ENCODE results near the gene ZGPAT.

ZGPAT gene

DNA sequence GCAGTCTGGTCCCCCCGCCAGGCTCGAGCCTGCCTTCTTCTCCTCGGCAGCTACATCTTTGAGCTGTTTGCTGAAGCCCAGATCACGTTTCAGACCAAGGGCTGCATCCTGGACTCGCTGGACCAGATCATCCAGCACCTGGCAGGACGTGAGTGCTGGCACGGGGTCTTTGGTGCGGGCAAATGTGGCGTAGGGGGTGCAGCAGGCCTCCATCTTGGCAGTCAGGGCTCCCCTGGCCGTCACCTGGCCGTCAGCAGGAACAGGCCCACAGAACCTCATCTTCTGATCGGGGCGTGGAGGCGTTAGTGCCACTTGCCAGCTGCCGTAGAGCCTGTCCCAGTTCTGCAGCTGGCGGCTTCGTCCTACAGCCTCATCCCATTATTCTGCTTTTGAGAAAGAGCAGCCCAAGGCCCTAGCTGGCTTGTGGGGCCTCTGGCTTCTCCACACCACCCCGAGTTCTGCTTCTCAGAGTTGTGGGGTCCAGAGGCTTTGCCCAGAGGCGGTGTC is 28.0 kb upstream of the ZGPAT start:
- no peak overlapping the region for H3K4me3 ChIP-seq (ENCODE audit: low read length)
- DNase-seq (ENCODE audit: low read depth): no peak
- TF ChIP-seq, protein P1, sequence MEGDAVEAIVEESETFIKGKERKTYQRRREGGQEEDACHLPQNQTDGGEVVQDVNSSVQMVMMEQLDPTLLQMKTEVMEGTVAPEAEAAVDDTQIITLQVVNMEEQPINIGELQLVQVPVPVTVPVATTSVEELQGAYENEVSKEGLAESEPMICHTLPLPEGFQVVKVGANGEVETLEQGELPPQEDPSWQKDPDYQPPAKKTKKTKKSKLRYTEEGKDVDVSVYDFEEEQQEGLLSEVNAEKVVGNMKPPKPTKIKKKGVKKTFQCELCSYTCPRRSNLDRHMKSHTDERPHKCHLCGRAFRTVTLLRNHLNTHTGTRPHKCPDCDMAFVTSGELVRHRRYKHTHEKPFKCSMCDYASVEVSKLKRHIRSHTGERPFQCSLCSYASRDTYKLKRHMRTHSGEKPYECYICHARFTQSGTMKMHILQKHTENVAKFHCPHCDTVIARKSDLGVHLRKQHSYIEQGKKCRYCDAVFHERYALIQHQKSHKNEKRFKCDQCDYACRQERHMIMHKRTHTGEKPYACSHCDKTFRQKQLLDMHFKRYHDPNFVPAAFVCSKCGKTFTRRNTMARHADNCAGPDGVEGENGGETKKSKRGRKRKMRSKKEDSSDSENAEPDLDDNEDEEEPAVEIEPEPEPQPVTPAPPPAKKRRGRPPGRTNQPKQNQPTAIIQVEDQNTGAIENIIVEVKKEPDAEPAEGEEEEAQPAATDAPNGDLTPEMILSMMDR (conservative IDR thresholded peaks at IDR 0.05; ENCODE audit: low read depth, low read length): no peak

DNA sequence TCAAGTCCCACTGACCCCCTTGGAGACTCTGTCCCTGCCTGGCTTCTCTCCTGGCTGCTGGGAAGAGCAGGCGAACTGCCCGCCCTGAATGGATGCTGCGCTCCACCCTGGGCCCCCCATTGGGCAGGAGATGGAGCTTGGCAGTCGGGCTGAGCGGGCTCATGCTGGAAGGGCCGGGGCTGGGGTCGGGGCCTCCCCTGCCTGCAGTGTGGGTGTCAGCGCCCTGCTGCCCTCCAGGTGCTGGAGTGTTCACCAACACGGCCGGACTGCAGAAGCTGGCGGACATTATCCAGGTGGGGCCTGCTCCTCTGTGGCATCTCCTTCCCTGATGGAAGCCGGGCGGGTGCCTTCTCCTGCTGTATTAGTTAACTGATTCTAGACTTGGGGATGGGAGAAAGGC is 27.4 kb upstream of the ZGPAT start:
- no peak for DNase-seq (ENCODE audit: low read depth)
- TF ChIP-seq, protein P1 (conservative IDR thresholded peaks at IDR 0.05; ENCODE audit: low read depth, low read length): no peak
- H3K4me3 ChIP-seq (ENCODE audit: low read length): no peak overlapping the region

DNA sequence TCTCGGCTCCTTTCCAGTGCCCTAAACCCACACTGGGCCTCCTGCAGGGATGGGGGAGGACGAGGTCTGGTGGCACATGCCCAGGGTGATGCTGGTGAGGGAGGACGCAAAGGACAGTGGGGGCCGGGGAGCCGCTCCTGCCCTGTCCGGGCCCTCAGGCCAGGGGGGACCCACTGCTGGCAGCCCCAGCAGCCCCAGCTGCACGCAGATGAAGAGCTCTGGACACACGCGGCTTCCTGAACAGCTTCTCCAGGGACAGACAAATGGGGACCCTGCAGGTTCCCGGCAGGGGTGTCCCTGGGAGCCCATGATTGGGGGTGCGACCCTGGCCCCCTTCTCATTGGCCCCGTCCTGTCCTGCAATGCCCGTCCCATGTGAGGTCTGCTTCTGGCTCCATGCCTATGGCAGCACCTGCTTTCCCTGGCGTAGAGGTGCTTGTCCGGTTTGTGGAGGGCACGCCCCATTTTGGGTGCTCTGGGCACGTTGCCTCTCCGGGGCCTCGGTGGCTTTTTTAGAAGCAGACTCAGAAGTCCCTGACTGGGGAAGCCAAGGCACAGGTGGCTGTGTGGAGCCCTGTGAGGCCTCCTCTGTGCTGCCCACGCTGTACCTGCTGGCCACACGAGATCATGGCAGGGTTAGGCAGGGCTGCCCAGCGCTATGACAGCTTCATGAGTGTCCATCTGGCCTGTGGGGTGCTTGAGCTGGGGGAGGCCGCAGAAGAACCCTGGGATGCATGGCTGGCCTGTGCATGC is 26.8 kb upstream of the ZGPAT start:
- DNase-seq (ENCODE audit: low read depth): no peak
- H3K4me3 ChIP-seq (ENCODE audit: low read length): no peak overlapping the region
- TF ChIP-seq, protein P1 (conservative IDR thresholded peaks at IDR 0.05; ENCODE audit: low read depth, low read length): no peak

DNA sequence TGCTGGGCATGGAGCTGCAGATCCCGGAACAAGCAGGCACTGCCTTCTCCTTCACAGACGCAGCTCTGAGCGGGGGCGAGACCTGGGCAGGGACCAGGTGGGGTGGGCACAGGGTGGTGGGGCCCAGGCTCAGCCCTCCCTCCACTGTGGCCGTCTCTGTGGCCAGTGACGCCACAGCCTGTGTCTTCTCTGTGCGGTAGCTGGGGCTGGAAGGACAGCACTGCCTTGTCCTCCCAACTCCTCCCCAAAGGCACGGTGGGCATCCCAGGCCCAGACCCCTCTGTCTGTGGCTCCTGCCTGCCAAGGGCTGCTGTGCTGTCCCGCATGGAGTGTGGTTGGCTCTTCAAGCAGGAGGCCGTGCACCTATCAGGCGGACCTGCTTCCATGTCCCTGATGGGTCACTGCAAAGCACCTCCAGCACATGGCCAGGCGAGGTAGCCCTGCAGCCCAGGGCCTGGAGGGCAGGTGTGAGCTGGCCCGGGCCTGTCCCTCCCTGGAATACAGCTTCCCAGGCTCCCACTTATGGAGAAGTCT is 26.2 kb upstream of the ZGPAT start:
- TF ChIP-seq, protein P1 (conservative IDR thresholded peaks at IDR 0.05; ENCODE audit: low read depth, low read length): no peak
- no peak overlapping the region for H3K4me3 ChIP-seq (ENCODE audit: low read length)
- no peak for DNase-seq (ENCODE audit: low read depth)

DNA sequence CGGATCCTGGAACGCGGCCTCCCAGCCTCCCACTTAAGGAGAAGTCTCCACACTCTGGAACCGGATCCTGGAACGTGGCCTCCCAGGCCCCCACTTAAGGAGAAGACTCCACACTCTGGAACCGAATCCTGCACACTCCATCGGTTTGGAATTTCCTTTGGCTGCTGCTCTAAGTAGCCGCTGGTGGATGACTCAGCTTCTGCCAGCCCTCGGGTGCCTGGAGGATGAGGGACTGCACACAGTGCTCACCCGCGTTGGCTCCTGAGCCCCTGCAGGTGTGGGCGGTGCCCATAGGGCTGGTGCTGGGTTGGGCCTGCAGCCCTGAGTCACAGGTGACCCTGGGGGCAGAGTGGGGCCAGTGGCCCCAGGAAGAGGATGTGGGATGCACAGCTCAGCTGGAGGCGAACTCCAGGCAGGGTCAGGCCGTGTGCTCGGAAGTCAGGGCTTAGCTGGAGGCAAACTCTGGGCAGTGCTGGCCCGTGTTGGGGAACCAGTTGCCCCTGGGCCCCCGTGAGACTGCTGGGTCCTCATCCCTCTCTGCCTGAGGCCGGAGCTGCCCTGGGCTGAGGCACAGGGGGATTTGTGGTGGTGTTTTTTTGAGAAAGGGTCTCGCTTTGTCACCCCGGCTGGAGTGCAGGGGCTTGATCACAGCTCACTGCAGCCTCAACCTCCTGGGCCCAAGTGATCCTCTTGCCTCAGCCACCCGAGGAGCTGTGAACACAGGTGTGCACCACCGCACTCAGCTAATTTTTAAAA is 25.3 kb upstream of the ZGPAT start:
- no peak overlapping the region for H3K4me3 ChIP-seq (ENCODE audit: low read length)
- TF ChIP-seq, protein P1 (conservative IDR thresholded peaks at IDR 0.05; ENCODE audit: low read depth, low read length): no peak
- peak; percentile 85 for DNase-seq (ENCODE audit: low read depth)

DNA sequence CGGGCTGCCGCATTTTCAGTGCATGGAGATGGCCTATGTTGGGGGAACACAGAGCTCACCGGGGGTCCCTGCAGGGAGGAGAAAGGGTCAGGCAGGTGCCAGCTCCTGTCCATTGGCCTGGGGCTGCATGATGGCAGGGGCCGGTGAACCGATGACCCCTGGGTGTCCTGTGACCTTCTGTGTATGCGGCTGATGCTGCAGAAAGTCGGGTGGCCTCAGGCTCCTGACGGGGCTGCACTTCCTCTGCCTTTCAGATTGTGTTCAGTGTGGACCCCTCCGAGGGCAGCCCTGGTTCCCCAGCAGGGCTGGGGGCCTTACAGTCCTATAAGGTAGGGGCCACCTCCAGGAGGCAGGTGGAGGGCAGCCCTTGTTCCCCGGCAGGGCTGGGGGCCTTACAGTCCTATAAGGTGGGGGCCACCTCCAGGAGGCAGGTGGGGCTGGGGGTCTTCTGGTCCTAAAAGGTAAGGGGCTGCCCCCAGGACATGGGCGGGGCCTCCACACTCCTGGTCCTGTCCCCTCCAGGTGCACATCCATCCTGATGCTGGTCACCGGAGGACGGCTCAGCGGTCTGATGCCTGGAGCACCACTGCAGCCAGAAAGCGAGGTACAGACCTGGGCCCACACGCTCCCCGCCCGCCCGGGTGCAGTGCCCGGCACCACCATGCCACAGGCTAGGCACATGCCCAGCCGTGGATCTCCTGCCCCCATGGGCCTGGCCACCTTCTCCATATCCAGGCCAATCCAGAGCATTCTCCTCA is 22.4 kb upstream of the ZGPAT start:
- H3K4me3 ChIP-seq (ENCODE audit: low read length): no peak overlapping the region
- TF ChIP-seq, protein P1 (conservative IDR thresholded peaks at IDR 0.05; ENCODE audit: low read depth, low read length): no peak

More for the DNA sequence above, 22.4 kb upstream of the ZGPAT start:
- no peak for DNase-seq (ENCODE audit: low read depth)
